Mesenchymal stem cell (in vitro differentiated cells and primary cell): ENCODE measurements around the gene MAPK6.

Experiments used
- DNase-seq: peaks from one replicate; pipeline ENCODE4 v3.0.0-alpha.2; 2013
- H2AFZ ChIP-seq: one replicate; pipeline ENCODE4 v1.6.1; 2013; ENCODE audit warnings: low read depth, mild to moderate bottlenecking, control low read depth, inconsistent platforms, low read length, moderate library complexity
- H2AK5ac ChIP-seq: 2 replicates; pipeline ENCODE4 v1.6.1; 2013; ENCODE audit warnings: low read length, moderate library complexity, mild to moderate bottlenecking, inconsistent platforms; ENCODE audit not compliant: severe bottlenecking
- H2BK120ac ChIP-seq: one replicate; pipeline ENCODE4 v1.6.1; 2013; ENCODE audit warnings: low read depth, mild to moderate bottlenecking, inconsistent platforms, low read length, moderate library complexity
- H2BK12ac ChIP-seq, 2 experiments: one replicate each; pipeline ENCODE4 v1.6.1; 2013; ENCODE audit warnings: inconsistent platforms in 2 of 2, low read length in 2 of 2, mild to moderate bottlenecking in 2 of 2, moderate library complexity in 2 of 2, control low read depth in 1 of 2
- H2BK15ac ChIP-seq: one replicate; pipeline ENCODE4 v1.6.1; 2013; ENCODE audit warnings: mild to moderate bottlenecking, low read depth, inconsistent platforms; ENCODE audit not compliant: poor library complexity, severe bottlenecking
- H2BK5ac ChIP-seq: 2 replicates; pipeline ENCODE4 v1.6.1; 2013; ENCODE audit warnings: low read depth, mild to moderate bottlenecking, low read length, control low read depth, inconsistent platforms; ENCODE audit not compliant: poor library complexity, severe bottlenecking
- H3K14ac ChIP-seq, 2 experiments: one replicate each; pipeline ENCODE4 v1.6.1; 2013; ENCODE audit warnings: inconsistent platforms in 2 of 2, low read length in 2 of 2, control low read depth in 1 of 2, mild to moderate bottlenecking in 1 of 2, moderate library complexity in 1 of 2
- H3K18ac ChIP-seq, 2 experiments: one replicate each; pipeline ENCODE4 v1.6.1; 2013; ENCODE audit warnings: inconsistent platforms in 2 of 2, low read length in 2 of 2, control low read depth in 1 of 2, low read depth in 1 of 2, mild to moderate bottlenecking in 1 of 2
- H3K23ac ChIP-seq, 2 experiments: one replicate each; pipeline ENCODE4 v1.6.1; 2013; ENCODE audit warnings: inconsistent platforms in 2 of 2, low read length in 2 of 2, mild to moderate bottlenecking in 2 of 2, moderate library complexity in 2 of 2, control low read depth in 1 of 2
- H3K27ac ChIP-seq: 2 replicates; pipeline ENCODE4 v1.5.1; 2013; ENCODE audit warnings: mild to moderate bottlenecking, moderate library complexity, low read length, control low read depth, inconsistent platforms; ENCODE audit not compliant: poor library complexity, severe bottlenecking
- H3K27me3 ChIP-seq, 2 experiments: 2 replicates each; pipeline versions ENCODE4 v1.6.1 to v1.7.0; 2013; ENCODE audit warnings: low read length in 2 of 2, mild to moderate bottlenecking in 2 of 2, moderate library complexity in 2 of 2, control low read depth in 1 of 2, inconsistent platforms in 1 of 2; ENCODE audit not compliant: control insufficient read depth in 1 of 2, insufficient read depth in 1 of 2
- H3K36me3 ChIP-seq, 2 experiments: 2 replicates each; pipeline versions ENCODE4 v1.6.1 to v1.7.0; 2013; ENCODE audit warnings: low read length in 2 of 2, control low read depth in 1 of 2, inconsistent platforms in 1 of 2, low read depth in 1 of 2, mild to moderate bottlenecking in 1 of 2; ENCODE audit not compliant: insufficient read depth in 2 of 2, control insufficient read depth in 1 of 2
- H3K4ac ChIP-seq, 2 experiments: one replicate each; pipeline ENCODE4 v1.6.1; 2013; ENCODE audit warnings: inconsistent platforms in 2 of 2, low read length in 2 of 2, mild to moderate bottlenecking in 2 of 2, moderate library complexity in 2 of 2, control low read depth in 1 of 2, low read depth in 1 of 2
- H3K4me1 ChIP-seq: 2 replicates; pipeline ENCODE4 v1.6.1; 2013; ENCODE audit warnings: low read depth, low read length, control low read depth; ENCODE audit not compliant: control insufficient read depth, insufficient read depth
- H3K4me2 ChIP-seq: 2 replicates; pipeline ENCODE4 v1.6.1; 2013; ENCODE audit warnings: low read length, mild to moderate bottlenecking, inconsistent platforms; ENCODE audit not compliant: poor library complexity, severe bottlenecking
- H3K4me3 ChIP-seq, 2 experiments: 2 replicates each; pipeline versions ENCODE4 v1.5.1 to v1.7.0; 2013; ENCODE audit warnings: low read length in 2 of 2, mild to moderate bottlenecking in 2 of 2, control low read depth in 1 of 2, low read depth in 1 of 2; ENCODE audit not compliant: insufficient read depth in 1 of 2
- H3K79me1 ChIP-seq: replicated peaks from 2 replicates; pipeline ENCODE4 v1.6.1; 2013; ENCODE audit warnings: mild to moderate bottlenecking, control low read depth, low read length, inconsistent platforms; ENCODE audit not compliant: poor library complexity, severe bottlenecking
- H3K9ac ChIP-seq: 2 replicates; pipeline ENCODE4 v1.7.0; 2013; ENCODE audit warnings: mild to moderate bottlenecking, low read length, moderate library complexity
- H3K9me3 ChIP-seq: 2 replicates; pipeline ENCODE4 v1.7.0; 2013; ENCODE audit warnings: mild to moderate bottlenecking, low read length; ENCODE audit not compliant: control insufficient read depth
- H4K8ac ChIP-seq: one replicate; pipeline ENCODE4 v1.6.1; 2013; ENCODE audit warnings: inconsistent platforms, mild to moderate bottlenecking, low read length, moderate library complexity
- H4K91ac ChIP-seq: one replicate; pipeline ENCODE4 v1.6.1; 2013; ENCODE audit warnings: mild to moderate bottlenecking, low read length, inconsistent platforms
- WGBS: methylation state at CpG from one replicate; pipeline ENCODE4 v1.1.7; 2013; ENCODE audit warnings: mixed read lengths; 5-methylcytosine and 5-hydroxymethylcytosine counted together

Gene MAPK6

GRCh38 chr15:52023169-52023922 lies 4.3 kb downstream of the MAPK6 start:
- H3K18ac ChIP-seq, result no peak overlapping the region
- H4K91ac ChIP-seq, result no peak overlapping the region
- H3K9ac ChIP-seq, result peak overlapping the region; percentile 100
- WGBS, result 94% methylated on average over 13 of the region's 13 CpGs
- no peak overlapping the region for H2AFZ ChIP-seq
- H2BK12ac ChIP-seq, result no peak overlapping the region
- H3K27me3 ChIP-seq, result no peaks in the 10 kb centered on the region
- H4K8ac ChIP-seq, result no peak overlapping the region
- H3K4me2 ChIP-seq, result no peak overlapping the region
- H3K36me3 ChIP-seq, result peaks cover 4 to 9% of the 10 kb centered on the region in 2 experiments
- H2AK5ac ChIP-seq, result no peak overlapping the region
- no peak overlapping the region for H2BK5ac ChIP-seq
- H3K23ac ChIP-seq, result no peak overlapping the region
- H3K4ac ChIP-seq, result no peak overlapping the region
- H3K27ac ChIP-seq, result peak overlapping the region; percentile 29
- no peak overlapping the region for H2BK15ac ChIP-seq
- no peak overlapping the region for H3K14ac ChIP-seq
- peak overlapping the region in 1 of 2 experiments; percentile 5 for H3K4me3 ChIP-seq
- DNase-seq, result peak; percentile 42
- no peak overlapping the region for H2BK120ac ChIP-seq
- H3K79me1 ChIP-seq, result no peaks in the 10 kb centered on the region
- peaks cover 13% of the 10 kb centered on the region for H3K4me1 ChIP-seq
- no peaks in the 10 kb centered on the region for H3K9me3 ChIP-seq

DNA sequence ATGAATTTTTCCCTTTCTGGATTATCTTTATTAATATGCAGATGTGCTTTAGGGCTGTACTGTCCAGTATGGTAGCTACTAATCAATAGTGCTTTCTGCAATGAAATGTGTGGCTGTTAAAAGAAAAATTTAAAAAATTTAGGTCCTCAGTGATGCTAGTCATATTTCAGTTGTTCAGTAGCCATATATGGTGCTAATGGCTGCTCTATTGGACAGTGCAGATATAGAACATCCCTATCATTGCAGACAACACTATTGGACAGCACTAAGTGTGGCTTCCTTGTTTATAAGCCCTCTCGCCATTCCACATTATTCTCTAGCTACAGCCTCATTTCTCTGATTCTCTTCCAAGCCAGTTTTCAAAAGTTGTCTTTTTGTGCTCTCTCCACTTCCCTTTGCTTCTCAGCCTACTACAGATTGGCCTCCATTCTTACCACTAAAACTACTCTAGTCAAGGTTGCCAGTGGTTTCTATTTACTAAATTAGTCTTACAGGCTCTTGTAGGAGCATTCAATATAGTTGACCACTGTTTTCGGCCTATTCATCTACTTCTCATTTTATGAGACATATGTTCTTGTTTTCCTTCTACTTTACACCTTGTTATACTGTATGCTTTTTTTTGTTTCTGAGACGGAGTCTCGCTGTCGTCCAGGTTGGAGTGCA lies 9.5 kb downstream of the MAPK6 start:
- no peak for DNase-seq
- peaks cover 2% of the 10 kb centered on the region for H3K4me1 ChIP-seq
- H3K36me3 ChIP-seq, result peaks cover 12 to 43% of the 10 kb centered on the region in 2 experiments
- H2AK5ac ChIP-seq, result no peak overlapping the region
- H2BK5ac ChIP-seq, result no peak overlapping the region
- no peak overlapping the region for H3K4me2 ChIP-seq
- no peak overlapping the region for H2BK12ac ChIP-seq
- H4K91ac ChIP-seq, result no peak overlapping the region
- 98% methylated on average over 4 of the region's 5 CpGs for WGBS
- H3K9ac ChIP-seq, result no peak overlapping the region
- H2BK15ac ChIP-seq, result no peak overlapping the region
- no peak overlapping the region for H3K4me3 ChIP-seq
- no peak overlapping the region for H3K18ac ChIP-seq
- no peak overlapping the region for H3K4ac ChIP-seq
- H2BK120ac ChIP-seq, result no peak overlapping the region
- H3K9me3 ChIP-seq, result no peaks in the 10 kb centered on the region
- H3K27me3 ChIP-seq, result no peaks in the 10 kb centered on the region
- no peaks in the 10 kb centered on the region for H3K79me1 ChIP-seq
- H3K23ac ChIP-seq, result no peak overlapping the region
- no peak overlapping the region for H3K14ac ChIP-seq
- H2AFZ ChIP-seq, result no peak overlapping the region
- H3K27ac ChIP-seq, result no peak overlapping the region
- H4K8ac ChIP-seq, result no peak overlapping the region

GRCh38 chr15:52030010-52030409 lies 11.0 kb downstream of the MAPK6 start:
- H2BK12ac ChIP-seq, result no peak overlapping the region
- H3K4me3 ChIP-seq, result no peak overlapping the region
- peaks cover 4% of the 10 kb centered on the region for H3K79me1 ChIP-seq
- no peaks in the 10 kb centered on the region for H3K27me3 ChIP-seq
- H3K23ac ChIP-seq, result no peak overlapping the region
- no peak overlapping the region for H4K8ac ChIP-seq
- no CpG with 5 or more reads among the region's 2 CpGs for WGBS
- peaks cover 7% of the 10 kb centered on the region for H3K9me3 ChIP-seq
- H2BK120ac ChIP-seq, result no peak overlapping the region
- no peak overlapping the region for H3K27ac ChIP-seq
- peaks cover 23 to 43% of the 10 kb centered on the region in 2 experiments for H3K36me3 ChIP-seq
- H3K18ac ChIP-seq, result no peak overlapping the region
- H3K4ac ChIP-seq, result no peak overlapping the region
- H3K9ac ChIP-seq, result no peak overlapping the region
- no peak overlapping the region for H3K14ac ChIP-seq
- no peak overlapping the region for H2BK5ac ChIP-seq
- no peak overlapping the region for H2BK15ac ChIP-seq
- H2AK5ac ChIP-seq, result no peak overlapping the region
- H4K91ac ChIP-seq, result no peak overlapping the region
- no peak overlapping the region for H2AFZ ChIP-seq
- peaks cover 2% of the 10 kb centered on the region for H3K4me1 ChIP-seq
- H3K4me2 ChIP-seq, result no peak overlapping the region
- no peak for DNase-seq

- H4K8ac ChIP-seq, result no peak overlapping the region
Measured at GRCh38 chr15:52031556-52031955, 12.5 kb downstream of the MAPK6 start.

More at GRCh38 chr15:52031556-52031955, 12.5 kb downstream of the MAPK6 start:
- Histone ChIP-seq H3K4me3 (no peak overlapping the region), H3K4me2 (no peak overlapping the region), H3K4ac (no peak overlapping the region), H3K27ac (no peak overlapping the region), H2AFZ (no peak overlapping the region), H3K9me3 (peaks cover 9% of the 10 kb centered on the region), H3K14ac (no peak overlapping the region), H2BK12ac (no peak overlapping the region), H3K36me3 (peaks cover 26 to 52% of the 10 kb centered on the region in 2 experiments), H3K27me3 (no peaks in the 10 kb centered on the region), H2BK15ac (no peak overlapping the region), H3K4me1 (peaks cover 2% of the 10 kb centered on the region), H2BK5ac (no peak overlapping the region), H3K23ac (no peak overlapping the region), H2AK5ac (no peak overlapping the region), H3K18ac (no peak overlapping the region), H3K9ac (no peak overlapping the region), H3K79me1 (peaks cover 4% of the 10 kb centered on the region), H2BK120ac (no peak overlapping the region), H4K91ac (no peak overlapping the region)
- DNase-seq, result peak; percentile 29
- 99% methylated on average over 4 of the region's 7 CpGs for WGBS
